MCF 10A (cell line): Measurements from ENCODE around the gene GDPD3. TPM values are rescaled to one million over a fixed set of nuclear protein-coding genes. Genes with fewer than 3 reads are reported as not detected.
"Not testable (repeated sequence)": the region's sequence is repeated elsewhere in the genome, so short reads cannot be mapped to it uniquely, and the experiment has no call there.

Experiments
- BruUV-seq: library from RNA; stranded (reverse); fragments of 400-500 nt; replicated peaks from 2 replicates; lab custom pipeline; 2021; lab: Mats Ljungman, UMichigan
- CTCF ChIA-PET: fragments of 300-600 bp; sonication (Branson Sonifier 250); formaldehyde crosslinking; extraction: SDS; loops from one replicate; lab custom pipeline; 2021; ENCODE audit warnings: antibody characterized with exemption, inconsistent platforms; lab: Yijun Ruan, JAX
- POLR2A ChIA-PET: fragments of 300-600, 350-650 bp; sonication (Branson Sonifier 250); formaldehyde crosslinking; extraction: SDS; loops from one replicate; lab custom pipeline; 2020; ENCODE audit warnings: antibody characterized with exemption, inconsistent platforms; lab: Yijun Ruan, JAX
- DNase-seq: peaks from one replicate; pipeline ENCODE4 v3.0.0-alpha.2; 2018; ENCODE audit not compliant: unreplicated experiment
- H3K27ac Mint-ChIP-seq: one replicate; pipeline ENCODE4 v1.8.0; 2022; ENCODE audit warnings: mild to moderate bottlenecking, low read depth, mixed read lengths; ENCODE audit not compliant: unreplicated experiment
- H3K27me3 Mint-ChIP-seq: one replicate; pipeline ENCODE4 v1.8.0; 2022; ENCODE audit warnings: mixed read lengths; ENCODE audit not compliant: insufficient read depth, unreplicated experiment
- H3K36me3 Mint-ChIP-seq: one replicate; pipeline ENCODE4 v1.8.0; 2022; ENCODE audit warnings: mild to moderate bottlenecking, moderate library complexity, mixed read lengths; ENCODE audit not compliant: insufficient read depth, unreplicated experiment
- H3K4me1 Mint-ChIP-seq: one replicate; pipeline ENCODE4 v1.8.0; 2022; ENCODE audit warnings: mixed read lengths; ENCODE audit not compliant: insufficient read depth, unreplicated experiment
- H3K4me3 Mint-ChIP-seq: one replicate; pipeline ENCODE4 v1.8.0; 2022; ENCODE audit warnings: mild to moderate bottlenecking, moderate library complexity, mixed read lengths; ENCODE audit not compliant: unreplicated experiment
- H3K9me3 Mint-ChIP-seq: one replicate; pipeline ENCODE4 v1.8.0; 2022; ENCODE audit warnings: mixed read lengths; ENCODE audit not compliant: unreplicated experiment
- CTCF ChIP-seq: fragments of 200-600 bp; IDR thresholded peaks from one replicate; pipeline ENCODE4 v1.8.0; 2022; ENCODE audit warnings: antibody characterized with exemption, mild to moderate bottlenecking; ENCODE audit not compliant: unreplicated experiment
- intact Hi-C: fragments of 100-400 bp; cut with micrococcal nuclease; formaldehyde crosslinking; loops from 2 replicates; pipeline ENCODE4 v1.14.1; 2022
- total RNA-seq: library from RNA; stranded (reverse); gene quantifications from 2 replicates; pipeline ENCODE4 v1.2.3, GENCODE V29; 2022

The GDPD3 gene
- total RNA-seq, 1 experiment from 2014 or later, result 0.49 TPM

- no peak for DNase-seq
- ChIA-PET CTCF (interaction anchor here (0.7 kb wide), 1 partner anchor 505 kb away, joined by 3 read pairs; no protein-coding TSS in a partner anchor), POLR2A (no interaction called here)
- no peaks in the 10 kb centered on the region for H3K27me3 Mint-ChIP-seq
- no peaks in the 10 kb centered on the region for H3K4me1 Mint-ChIP-seq
- H3K4me3 Mint-ChIP-seq, result no peak overlapping the region
- BruUV-seq, result no TSS peak
- H3K27ac Mint-ChIP-seq, result no peak overlapping the region
- intact Hi-C loops, result no loop called here
- no peak for TF ChIP-seq CTCF
- no peaks in the 10 kb centered on the region for H3K9me3 Mint-ChIP-seq
- H3K36me3 Mint-ChIP-seq, result no peaks in the 10 kb centered on the region
Measured at GRCh38 chr16:30132591-30132990, 19.3 kb upstream of the GDPD3 start.

- BruUV-seq, result no TSS peak
- TF ChIP-seq CTCF, result no peak
- DNase-seq, result no peak
- intact Hi-C loops, result no loop called here
- Mint-ChIP-seq H3K4me1 (no peaks in the 10 kb centered on the region), H3K36me3 (no peaks in the 10 kb centered on the region), H3K9me3 (no peaks in the 10 kb centered on the region), H3K27ac (no peak overlapping the region), H3K27me3 (no peaks in the 10 kb centered on the region), H3K4me3 (no peak overlapping the region)
- ChIA-PET POLR2A (no interaction called here), CTCF (no interaction called here)
Measured at GRCh38 chr16:30131869-30132475, 18.6 kb upstream of the GDPD3 start.

- CTCF ChIA-PET, result no interaction called here
- BruUV-seq, result no TSS peak
- DNase-seq, result no peak
- no peak overlapping the region for H3K4me3 Mint-ChIP-seq
- POLR2A ChIA-PET, result interaction anchor here (0.7 kb wide), 1 partner anchor 471 kb away, joined by 4 read pairs; no protein-coding TSS in a partner anchor
- TF ChIP-seq CTCF, result no peak
- H3K27ac Mint-ChIP-seq, result no peak overlapping the region
- H3K9me3 Mint-ChIP-seq, result no peaks in the 10 kb centered on the region
- no peaks in the 10 kb centered on the region for H3K36me3 Mint-ChIP-seq
- H3K27me3 Mint-ChIP-seq, result no peaks in the 10 kb centered on the region
- H3K4me1 Mint-ChIP-seq, result peaks cover 10% of the 10 kb centered on the region
- intact Hi-C loops, result no loop called here
Measured at GRCh38 chr16:30127993-30128392, 14.7 kb upstream of the GDPD3 start.

GRCh38 chr16:30125690-30126089 is 12.4 kb upstream of the GDPD3 start:
- H3K27ac Mint-ChIP-seq, DNase-seq, H3K9me3 Mint-ChIP-seq, intact Hi-C loops, BruUV-seq, H3K4me3 Mint-ChIP-seq, H3K36me3 Mint-ChIP-seq, H3K4me1 Mint-ChIP-seq, H3K27me3 Mint-ChIP-seq: not testable (repeated sequence)
- ChIA-PET CTCF (interaction anchor here (0.7 to 1.1 kb wide), 3 partner anchors 21 to 719 kb away, joined by 3 to 4 read pairs (median 3); no protein-coding TSS in a partner anchor), POLR2A (interaction anchor here (0.6 to 3.4 kb wide), 4 partner anchors 34 to 241 kb away, joined by 3 to 24 read pairs (median 14); partner anchors contain the start of genes ALDOA, CORO1A and TBX6)
